CD4-positive, alpha-beta T cell treated with Interleukin-6 at 100 ng/mL for 8 hours (primary cell): ENCODE results near the gene YLPM1.

ENCODE experiments used
- DNase-seq: peaks from one replicate; pipeline ENCODE4 v3.0.0-alpha.2; 2020; ENCODE audit warnings: mixed read lengths, low spot score

Gene YLPM1

DNA sequence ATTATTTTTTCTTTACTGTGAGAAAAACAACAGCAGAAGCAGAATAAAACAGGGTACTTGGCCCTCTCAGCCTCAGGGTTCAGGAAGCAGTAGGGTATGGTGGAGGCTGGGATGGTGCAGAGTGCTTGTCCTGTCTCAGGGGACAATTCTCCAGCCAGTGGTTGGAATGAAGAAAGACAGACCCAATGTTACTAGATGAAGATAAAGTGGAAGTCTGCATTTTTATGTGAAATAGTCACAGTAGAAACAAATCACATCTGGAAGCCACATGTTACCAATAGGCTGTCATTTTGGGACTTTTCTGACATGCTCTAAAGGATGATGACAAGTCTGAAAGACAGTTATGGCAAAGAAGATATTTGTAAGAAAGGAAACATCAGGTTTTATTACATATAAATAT is 80.5 kb downstream of the YLPM1 start:
- no peak for DNase-seq

DNA sequence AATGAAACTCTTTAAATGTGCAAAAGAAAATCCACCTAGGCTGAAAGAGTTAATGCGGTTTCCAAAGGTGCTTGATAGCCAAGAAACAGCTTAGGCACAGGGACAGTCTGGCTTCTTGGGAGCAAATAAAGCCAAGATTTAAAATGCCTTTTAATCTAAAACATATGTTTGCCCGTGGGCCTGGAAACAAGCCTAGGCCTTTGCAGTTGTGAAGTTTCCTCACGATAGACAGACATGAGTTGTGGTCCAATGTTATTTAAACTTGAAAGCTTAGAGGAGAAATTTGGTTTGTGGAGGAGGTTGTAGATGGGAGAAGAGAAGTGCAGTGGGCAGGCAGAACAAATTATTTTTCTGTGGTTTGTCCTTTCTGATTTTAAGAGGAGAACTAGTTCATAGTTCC is 83.1 kb downstream of the YLPM1 start:
- DNase-seq, result no peak

DNA sequence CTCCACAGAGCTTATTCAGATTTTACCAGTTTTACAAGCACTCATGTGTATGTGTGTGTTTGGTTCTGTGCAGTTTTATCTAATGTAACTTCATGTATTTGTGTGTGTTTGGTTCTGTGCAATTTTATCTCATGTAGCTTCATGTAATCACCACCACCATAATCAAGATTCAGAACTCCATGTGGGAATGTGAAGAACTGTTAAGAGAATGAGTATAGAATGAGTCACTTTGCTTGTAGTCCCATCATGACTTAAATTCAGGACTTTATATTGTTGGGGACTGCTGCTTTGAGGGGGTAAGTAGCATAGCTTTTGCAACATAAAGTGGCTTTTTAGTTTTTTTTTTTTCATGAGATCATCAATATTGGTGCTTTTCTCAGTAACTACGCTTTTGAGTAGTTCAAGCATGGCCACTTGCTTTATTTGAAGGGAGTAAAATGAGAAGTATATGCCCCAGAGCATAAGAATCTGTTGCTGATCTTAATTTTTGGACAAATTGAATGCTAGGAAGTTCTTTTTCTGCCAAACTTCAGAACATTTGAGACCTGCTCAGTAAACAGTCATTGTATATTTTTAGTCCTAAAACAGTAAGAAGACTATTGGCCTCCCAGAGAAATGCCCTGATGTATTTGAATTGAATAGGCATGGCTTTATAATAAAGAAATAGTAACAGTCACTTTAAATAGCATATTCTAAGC is 84.0 kb downstream of the YLPM1 start:
- DNase-seq, result no peak

DNA sequence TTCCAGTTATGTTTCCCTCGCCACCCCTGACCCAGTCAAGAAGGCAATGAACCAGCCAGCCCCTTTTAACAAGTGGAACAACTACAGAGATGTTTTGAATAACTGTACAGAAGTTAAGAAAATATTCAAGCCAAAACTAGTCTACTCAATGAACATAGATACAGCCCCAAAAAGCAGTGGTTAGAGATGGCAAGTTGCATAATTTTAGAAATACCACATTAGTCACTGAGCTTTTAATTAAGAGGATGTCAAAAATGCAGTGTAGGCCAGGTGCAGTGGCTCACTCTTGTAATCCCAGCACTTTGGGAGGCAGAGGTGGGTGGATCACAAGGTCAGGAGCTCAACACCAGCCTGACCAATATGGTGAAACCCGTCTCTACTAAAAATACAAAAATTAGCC is 85.7 kb downstream of the YLPM1 start:
- DNase-seq, result no peak

DNA sequence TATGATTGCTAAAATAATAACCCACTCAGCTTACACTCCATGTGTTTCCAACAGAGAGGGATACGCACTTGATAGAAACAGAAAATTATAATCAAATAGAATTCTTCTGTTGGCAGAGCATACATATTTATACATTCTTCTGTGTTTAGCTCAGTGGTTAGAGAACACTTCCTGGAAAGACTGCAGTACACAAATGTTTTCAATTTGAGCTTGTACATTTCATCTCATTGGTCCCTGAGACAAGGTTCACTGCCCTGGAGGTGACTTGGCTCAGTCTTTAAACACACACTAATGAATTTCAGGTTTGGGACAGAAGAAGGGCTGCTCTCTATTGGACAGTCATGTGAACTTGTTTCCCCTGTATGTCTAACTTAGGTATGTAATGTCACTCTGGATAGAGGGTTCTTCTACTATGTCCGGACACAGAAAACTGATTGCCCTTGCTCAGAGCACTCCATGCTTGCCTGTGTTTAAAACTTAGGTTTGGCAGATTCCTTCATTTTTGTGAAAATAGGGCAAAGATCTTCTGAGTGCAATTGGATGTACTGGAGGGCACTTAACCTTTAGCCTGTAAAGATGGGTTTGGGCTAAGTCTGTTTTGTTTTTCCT is 89.9 kb downstream of the YLPM1 start:
- no peak for DNase-seq

DNA sequence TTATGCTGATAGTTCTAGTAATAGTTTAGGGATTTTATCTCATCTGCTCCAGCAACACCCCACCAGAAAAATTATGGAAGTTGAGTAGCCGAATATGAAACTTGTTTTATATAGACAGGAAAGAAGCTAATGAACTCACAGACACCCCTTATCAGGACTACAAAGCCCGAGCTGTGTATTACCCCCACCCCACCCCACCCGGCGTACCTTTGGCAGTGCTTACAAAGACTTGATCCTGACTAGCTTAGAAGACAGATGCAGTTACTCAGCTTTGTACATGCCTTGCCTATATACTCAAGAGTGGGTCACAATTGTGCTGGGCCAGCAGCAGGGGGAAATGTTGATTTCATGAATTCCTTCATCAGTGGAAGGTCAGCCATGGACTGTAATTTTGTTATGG is 90.5 kb downstream of the YLPM1 start:
- no peak for DNase-seq

DNA sequence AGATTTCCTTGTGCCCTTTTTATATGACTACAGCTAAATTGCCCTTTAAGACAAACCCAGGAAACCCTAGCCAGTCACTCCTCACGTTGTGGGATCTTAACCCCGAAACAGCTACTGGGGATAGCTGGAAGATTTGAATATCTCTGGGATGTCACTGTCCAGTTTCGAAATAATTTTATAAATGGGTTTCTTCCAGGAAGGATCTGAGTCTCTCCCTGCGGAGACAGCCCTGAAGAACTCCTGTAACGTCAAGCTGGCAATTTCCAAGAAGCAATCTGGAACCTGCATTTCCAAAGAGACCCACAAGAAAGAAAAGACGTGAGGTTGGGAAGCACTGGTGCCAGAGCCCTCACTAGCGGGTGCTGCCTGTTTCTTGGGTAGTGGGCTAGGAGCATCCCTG is 91.9 kb downstream of the YLPM1 start:
- no peak for DNase-seq

DNA sequence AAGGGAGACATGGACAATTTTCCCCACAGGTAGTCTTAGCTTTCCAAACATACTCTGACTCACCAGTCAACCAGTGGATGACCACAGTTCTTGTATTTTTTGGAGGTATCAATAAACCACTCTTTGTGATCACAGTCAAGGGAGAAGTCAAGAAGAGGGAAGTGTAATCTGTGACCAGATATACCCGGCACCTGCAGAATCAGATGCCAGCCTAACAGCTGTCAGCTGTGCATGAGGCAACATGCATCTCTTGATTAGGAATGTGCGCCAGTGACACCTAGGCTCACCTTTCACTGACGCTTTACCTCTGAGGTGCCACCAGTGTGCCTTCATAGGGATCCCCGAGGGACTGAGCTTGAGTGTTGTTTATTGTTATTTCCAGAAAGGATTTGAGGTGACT is 92.8 kb downstream of the YLPM1 start:
- DNase-seq, result no peak

DNA sequence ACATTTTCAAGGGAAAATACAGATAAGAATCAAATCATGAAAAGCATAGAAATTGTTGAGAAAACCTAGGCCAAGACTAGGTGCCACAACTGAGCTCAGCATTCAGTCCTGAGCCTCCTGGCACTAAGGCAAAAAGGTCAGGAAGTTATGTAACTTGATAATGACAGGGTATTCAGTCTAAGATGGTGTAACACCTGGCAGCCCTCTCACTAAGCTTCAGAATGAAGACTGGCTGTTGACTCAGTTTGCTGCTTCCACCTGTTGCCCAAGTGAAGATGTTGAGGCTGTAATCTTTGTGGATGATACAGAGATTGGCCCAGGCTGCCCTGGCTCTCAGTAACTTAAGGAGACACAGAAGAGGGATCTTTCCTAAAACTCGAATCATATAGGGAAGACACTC is 93.2 kb downstream of the YLPM1 start:
- no peak for DNase-seq

DNA sequence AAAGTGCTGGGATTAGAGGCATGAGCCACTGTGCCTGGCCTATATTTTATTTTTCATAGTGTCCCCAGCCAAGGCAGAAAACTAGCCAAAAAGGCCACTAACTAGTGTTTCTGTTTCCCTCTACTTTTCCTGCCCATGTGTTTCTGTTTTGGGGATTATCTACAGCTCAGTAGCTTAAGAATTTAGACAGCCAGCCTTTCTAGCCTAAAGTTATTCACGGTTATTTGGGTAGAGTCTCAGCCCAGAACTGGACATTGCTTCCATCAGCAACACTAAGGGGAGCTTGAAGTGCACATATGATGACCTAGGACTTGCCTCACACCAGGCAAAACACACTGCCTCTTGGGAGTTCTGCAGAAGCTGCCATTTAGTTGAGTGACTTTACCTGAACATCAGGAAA is 94.9 kb downstream of the YLPM1 start:
- no peak for DNase-seq

DNA sequence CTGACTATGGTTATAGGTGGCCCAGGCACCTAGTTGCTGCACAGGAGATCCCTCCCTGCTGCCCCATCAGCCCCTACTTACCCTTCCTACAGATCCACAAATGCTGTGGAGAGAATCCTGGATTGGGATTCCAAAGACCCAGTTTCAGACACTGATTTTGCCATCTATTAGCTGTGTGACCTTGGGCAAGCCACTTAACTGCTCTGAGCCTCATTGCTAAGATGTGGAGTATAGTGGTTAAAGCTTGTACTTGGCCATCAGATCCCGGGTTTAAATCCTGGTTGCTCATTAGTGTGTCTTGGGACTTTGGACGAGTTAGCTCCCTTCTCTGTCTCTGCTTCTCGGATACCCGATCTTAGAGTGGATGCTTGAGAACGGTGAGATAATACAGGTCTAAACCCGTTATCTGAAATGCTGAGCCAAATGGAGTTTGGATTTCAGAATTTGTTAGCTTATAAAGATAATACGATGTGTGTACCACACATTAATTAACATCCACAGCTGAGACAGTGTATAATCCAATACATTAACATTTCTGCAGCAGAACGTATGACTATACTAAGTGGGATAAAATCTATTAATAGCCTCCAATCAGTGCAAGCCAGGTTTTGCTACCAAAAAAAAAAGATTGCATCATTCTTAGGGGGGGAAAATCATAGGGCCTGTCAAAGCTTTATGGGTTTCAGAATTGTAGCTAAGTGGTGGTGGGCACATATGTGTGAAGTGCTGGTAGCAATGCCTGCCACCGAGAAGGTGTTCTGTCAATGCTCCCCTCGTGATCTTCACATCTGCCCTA is 96.8 kb downstream of the YLPM1 start:
- no peak for DNase-seq

DNA sequence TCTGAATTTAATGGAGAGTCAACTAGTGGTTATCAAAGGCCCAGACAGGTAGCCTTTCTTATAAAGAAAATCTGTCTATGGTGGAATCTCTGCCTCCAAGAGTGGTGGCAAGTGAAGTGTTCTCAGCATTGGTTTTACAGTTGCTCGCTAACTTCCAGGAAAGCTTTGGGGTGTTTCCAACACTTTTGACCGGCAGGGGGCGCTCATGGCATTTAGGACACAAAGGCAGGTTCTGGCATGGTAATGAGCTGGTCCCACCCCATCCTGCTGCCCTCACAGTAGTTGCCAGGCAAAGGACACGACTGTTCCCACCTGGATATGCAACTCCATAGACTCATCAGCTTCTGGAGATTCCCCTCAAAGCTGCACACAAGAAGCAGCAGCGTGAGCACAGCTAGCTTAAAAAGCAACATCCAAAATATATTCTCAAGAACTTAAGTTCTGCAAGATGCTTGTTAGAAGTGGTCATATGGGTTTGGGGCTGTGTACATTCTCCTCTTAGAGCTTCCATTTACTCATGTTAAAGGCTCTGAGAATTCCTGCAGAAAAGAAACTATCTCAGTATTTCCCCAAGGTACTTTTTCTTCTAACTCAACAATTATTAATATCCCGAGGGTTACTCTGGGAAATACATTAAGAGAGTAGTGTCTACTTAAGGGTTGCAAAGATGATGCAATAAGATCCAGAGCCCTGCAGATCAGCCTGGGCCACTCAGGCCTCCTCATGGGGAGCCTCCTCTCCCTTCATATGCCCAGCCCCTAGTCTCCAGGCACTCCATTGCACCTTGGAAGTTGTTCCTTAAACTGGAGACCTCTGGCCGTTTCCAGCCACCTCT is 98.0 kb downstream of the YLPM1 start:
- DNase-seq, result peak; percentile 88

DNA sequence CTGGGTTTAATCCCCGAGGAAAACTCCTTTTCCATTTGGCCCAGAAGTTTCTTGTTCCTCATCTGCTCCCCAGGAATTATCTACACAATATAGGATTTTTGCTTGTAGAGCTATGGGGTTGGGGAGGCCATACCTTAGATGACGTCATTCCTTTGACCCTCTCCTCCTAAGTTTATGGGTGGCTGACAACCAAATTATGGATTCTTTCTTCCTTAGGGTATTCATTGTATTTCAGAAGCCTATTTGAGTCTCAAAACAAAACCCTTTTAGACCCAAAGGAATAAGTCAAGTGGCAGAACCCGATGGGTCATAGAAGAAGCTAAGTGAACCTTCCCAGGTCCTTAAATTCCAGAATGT is 98.6 kb downstream of the YLPM1 start:
- no peak for DNase-seq

DNA sequence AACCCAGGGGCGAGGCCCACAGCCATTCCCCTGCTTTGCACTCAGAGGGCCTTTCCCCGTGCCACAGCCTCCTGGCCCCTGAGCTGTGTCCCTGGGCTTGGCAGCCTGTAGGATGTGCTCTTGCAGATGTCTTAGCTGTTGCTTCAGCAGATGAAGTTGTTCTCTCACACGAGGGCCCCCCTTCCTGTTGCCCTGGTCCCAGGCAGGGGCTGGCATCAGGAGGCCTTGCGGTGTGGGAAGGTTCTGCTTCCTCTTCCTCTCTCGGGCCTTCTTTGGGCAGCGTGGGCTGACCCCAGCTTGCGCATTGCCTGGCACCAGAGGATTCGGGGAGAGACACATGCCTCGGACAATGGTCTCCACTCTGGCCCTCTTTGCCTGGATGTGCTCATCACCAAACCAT is 100.2 kb downstream of the YLPM1 start:
- no peak for DNase-seq

DNA sequence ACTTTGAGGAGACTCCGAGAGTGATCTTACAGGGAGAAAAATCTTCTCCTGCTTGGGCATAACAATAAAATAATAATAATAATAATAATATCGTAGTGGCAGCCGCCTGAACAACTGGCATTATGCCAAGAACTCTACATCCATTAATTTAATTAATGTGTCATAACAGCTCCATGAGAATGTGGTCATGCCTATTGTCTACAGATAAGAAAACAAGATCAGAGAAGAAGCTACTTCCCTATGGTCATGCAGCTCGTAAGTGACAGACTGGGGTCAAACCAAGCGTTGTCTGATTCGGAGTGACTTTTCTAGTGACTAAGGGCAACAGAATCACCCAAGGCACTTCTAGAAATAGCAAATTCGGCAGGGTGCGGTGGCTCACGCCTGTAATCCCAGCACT is 101.1 kb downstream of the YLPM1 start:
- DNase-seq, result no peak

DNA sequence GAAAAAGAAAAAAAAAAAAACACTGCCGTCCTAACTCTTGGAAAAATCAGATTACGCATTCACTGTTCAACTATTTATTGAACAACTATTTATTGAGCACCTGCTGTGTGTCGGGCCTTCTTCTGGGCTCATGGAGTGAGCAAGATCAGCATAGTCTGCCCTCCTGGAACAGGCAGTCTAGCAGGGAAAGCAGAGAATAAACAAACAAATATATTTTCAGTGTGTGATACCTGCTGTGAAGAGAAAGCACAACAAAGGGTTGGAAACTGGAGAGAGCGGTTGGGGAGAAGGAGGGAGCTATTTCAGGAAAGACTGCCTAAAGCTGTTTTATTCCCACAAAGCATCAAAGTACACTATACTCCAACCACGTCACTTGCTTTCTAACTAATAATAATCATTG is 102.0 kb downstream of the YLPM1 start:
- no peak for DNase-seq

DNA sequence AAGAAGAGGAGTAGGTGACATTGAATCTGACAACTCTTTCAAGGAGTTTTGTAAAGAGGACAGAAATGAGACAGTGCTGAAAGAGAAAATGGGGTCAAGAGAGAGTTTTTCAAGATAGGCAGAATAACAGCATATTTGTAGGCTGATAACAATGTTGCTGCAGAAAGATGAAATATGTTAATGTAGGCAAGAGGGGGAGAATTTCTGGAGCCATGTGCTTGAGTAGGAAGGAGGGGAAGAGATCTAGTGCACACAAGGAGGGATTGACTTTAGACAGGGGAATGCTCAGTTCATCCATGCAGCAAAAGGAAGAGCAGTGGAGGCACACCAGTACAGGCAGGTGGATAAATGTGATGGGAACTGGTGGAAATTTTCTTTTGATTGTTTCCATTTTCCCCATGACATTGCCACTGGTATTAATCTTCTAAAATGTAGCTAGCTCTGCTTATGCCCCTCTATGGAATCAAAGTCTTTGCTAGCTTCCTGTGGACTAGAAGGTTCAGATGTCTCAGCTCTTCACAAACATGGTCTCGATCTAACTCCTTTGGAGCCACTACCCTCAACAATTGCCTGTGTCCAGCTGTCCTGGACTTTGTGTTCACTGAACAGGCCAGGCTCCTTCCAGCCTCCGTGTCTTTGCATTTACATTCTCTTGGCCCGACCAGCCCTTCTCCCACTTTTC is 103.7 kb downstream of the YLPM1 start:
- DNase-seq, result no peak

DNA sequence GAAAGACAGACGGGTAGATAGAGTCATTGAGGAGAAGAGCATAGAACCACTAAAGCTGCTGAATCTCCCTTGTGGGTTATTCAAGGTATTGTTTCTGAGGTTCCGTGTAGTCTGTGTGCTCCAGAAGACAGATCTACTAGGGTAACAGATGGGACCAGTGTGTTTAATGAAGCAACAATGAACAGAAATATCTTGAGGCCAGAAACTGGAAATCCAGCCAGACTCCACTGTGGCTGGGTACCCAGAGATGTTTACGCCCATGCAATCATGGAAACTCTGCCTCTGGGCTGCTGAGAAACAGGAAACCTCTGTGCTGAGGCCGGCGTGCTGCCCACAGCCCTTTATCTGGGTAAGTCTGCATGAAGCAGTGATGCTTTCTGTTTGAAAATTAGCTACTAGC is 104.6 kb downstream of the YLPM1 start:
- peak; percentile 57 for DNase-seq

DNA sequence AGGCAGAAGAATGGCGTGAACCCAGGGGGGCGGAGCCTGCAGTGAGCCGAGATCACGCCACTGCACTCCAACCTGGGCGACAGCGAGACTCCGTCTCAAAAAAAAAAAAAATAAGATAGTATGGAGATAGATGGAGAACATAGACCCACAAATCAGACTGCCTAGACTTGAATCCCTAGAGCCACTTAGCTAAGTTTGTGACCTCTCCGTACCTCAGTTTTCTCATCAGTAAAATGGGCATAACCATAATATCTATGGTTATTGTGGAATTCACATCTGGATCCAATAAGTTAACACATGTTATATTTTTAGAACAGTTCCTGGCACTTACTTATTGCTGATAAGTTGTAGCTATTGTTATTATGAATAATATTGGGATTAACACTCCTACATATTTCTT is 105.6 kb downstream of the YLPM1 start:
- no peak for DNase-seq

DNA sequence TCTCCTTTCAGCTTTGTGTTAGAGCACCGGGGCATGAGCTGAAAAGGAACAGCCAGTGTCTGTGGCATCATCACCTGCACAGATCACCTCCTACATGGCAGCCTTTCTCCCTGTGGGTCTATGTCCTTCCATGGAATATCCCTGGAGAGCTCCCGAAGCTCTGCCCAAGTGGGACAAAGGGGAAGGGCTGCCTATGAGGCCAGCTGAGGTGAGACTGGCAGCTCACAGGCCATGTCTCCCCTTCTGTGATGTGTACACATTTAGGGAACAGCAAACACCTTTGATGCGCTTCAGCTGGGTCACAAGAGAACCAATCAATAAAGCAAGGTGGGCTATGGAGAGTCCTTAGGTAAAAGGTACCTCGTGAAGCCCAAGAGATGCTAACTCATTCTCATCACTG is 108.7 kb downstream of the YLPM1 start:
- DNase-seq, result no peak

DNA sequence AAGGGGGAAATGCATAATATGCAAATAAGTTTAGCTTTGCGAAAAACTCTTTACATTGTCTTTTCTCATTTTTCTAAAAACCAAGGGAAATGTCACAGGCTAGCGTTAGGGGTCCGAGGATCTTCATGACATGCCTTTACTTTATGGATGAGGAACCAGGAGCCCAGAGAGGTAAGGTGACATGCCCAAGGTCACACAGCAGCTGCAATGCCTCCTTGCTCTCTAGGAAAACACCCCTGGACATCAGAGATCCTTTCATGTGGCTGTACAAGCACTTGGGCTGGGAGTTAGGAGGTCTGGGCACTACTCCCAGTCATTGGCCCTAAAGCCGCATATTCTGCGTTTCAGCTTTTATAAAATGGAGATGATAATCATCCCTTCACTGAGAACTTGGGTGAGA is 112.1 kb downstream of the YLPM1 start:
- no peak for DNase-seq
